HG02610 (cell line): Measurements from ENCODE around the gene IFNA17.
"Not testable (repeated sequence)": the region's sequence is repeated elsewhere in the genome, so short reads cannot be mapped to it uniquely, and the experiment has no call there.

ENCODE experiments used
- ATAC-seq: cut with Tn5 transposase; IDR thresholded peaks from one replicate; pipeline ENCODE4 v1.9.1; 2021; ENCODE audit warnings: mild to moderate bottlenecking, moderate library complexity; ENCODE audit not compliant: unreplicated experiment

The IFNA17 gene

DNA sequence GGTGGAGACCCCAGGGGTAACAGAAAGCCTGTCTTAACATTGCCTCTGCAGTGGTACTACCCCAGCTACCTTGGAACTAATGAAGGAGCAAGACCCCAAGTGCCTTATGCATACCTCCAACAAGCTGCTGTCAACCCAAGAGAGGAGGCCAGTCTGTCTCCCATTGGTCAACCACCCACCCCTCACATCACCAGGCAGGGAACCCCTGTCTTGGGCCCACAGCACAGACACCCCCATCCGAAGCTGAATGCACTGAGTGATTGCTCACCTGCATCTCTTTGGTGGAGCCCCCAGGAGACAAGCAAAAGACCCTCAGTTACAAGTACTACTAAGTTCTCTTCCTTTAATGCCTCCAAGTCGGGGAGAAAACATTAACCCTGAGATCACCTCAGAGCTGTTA lies 15.9 kb downstream of the IFNA17 start:
- ATAC-seq, result not testable (repeated sequence)

DNA sequence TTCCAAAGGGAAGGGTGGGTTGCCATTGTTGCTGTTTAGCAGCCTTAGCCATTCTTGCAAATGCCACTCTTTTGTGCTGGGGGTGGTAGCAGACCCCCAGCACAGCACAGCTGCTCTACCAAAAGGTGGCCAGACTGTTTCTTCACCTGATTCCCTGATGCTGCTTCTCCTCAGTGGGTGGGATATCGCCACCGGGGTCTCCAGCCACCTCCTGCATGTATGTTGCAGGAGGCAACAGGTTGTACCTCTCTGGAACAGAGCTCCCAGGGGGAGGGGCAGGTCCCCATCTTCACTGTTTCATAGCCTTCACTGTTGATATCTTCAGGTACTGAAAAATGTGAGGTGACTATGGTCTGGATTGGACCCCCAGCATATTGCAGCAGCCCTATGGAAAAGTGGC lies 17.2 kb downstream of the IFNA17 start:
- ATAC-seq, result not testable (repeated sequence)

DNA sequence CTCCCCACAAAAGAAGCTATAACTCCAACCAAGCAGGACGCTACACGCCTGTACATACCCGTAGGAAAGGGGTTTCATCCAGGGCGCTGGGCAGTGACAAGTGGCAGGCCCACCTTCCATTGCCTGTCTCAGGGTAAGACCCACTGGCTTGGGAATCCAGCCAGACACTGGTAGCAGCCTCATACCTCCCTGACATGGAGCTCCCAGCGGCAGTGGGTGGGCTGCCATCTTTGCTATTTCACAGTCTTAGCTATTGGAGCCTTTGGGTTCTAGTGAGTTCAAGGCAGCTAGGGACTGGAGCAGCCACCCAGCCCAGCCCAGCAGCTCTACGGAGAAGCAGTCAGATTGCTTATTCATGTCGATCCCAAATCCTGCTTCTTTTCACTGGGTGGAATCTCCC lies 17.7 kb downstream of the IFNA17 start:
- no peak for ATAC-seq

DNA sequence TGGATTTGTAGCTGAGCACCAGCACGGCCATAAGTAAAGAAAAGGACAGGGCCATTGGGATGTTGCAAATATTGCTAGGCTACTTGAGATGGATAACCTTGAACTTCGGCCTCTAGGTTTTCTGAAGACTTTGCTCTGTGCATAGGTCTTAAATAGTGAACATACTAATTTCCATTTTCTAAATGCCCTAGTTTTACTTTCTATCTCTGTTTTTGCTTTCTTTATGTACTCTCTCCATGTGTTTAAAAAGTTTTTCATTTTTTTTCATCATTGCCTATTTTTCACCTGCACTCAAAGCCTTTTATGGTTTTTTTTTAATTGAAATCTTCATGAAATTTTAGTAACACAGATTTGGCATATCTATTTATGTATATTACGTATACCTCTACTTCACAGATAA lies 21.0 kb downstream of the IFNA17 start, which contains the start of gene IFNA10:
TSS of gene IFNA10 (minus strand) at position 101 of the 400 bp plus-strand sequence. CDS start at position 55, 46 bp downstream.
- ATAC-seq, result not testable (repeated sequence)

DNA sequence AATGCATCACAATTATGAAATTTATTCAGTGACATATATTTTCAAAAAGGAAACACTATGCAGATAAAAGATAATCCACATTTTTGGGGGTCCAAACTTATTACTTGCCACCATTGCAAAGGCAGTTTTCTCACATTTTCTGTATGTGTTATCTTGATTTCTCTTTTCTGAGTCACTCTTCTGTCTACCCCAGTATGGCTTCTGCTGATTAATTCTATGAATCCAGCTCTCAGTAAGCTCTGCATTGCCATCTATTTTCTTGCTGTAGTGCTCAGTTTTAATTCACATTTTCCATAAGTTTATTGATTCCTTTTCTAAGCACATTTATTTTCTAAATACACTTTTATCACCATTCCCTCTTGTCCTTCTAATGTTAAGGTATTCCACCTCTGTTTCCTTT lies 22.8 kb downstream of the IFNA17 start:
- no peak for ATAC-seq

DNA sequence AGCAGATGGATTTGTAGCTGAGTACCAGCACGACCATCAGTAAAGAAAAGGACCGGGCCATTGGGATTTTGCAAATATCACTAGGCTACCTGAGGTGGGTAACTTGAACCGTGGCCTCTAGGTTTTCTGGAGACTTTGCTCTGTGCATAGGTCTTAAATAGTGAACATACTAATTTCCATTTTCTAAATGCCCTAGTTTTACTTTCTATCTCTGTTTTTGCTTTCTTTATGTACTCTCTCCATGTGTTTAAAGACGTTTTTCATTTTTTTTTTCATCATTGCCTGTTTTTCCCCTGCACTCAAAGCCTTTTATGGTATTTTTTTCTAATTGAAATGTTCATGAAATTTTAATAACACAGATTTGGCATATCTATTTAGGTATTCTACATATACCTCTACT lies 25.9 kb downstream of the IFNA17 start, which contains the start of gene IFNA7:
TSS of gene IFNA7 (minus strand) at position 101 of the 400 bp plus-strand sequence. CDS start at position 61, 40 bp downstream.
- not testable (repeated sequence) for ATAC-seq

DNA sequence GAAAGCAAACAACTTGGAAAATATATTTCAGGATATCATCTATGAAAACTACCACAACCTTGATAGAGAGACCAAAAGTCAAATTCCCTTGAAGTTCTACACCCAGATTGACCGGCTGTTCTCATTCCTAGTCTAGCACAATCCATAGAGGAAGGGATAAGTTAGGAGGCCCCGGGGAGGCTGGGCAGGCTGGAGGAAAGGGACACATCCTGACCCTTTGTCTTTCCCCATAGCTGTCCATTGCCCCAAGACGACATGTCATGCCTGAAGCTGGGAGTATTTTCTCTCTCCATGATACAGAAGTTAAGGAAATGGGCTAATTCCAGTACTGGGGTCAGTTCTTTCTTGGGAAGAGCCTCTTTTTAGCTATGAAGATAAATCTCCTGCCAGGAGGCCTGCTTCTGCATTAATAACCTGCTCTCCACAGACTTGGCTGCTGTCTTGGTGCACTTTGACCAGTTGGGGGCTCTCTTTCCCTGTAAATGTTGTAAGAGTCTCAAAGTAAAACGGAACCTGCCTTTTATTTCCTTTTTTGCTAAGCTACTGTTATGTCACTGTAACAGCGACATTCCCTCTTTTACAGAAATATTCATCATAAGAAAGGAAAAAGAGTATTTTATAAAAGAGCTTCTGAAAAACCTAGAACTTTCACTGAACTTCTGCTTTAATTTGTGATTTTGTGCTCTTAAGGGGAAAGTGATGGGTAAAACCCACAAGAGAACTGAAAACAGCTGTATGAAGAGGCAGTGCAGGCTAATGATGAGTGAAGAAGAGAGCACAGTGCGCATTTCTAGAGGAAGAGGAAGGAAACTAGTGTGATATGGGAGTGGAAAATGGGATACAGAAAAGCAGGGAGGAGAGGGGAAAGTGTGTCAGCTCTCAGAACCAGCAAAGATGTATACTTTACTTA lies 32.9 kb downstream of the IFNA17 start:
- peak; percentile 95 for ATAC-seq

DNA sequence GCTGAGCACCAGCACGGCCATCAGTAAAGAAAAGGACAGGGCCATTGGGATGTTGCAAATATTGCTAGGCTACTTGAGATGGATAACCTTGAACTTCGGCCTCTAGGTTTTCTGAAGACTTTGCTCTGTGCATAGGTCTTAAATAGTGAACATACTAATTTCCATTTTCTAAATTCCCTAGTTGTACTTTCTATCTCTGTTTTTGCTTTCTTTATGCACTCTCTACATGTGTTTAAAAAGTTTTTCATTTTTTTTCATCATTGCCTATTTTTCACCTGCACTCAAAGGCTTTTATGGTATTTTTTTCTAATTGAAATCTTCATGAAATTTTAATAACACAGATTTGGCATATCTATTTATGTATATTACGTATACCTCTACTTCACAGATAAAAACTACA lies 40.5 kb downstream of the IFNA17 start, which contains the start of gene IFNA4:
TSS of gene IFNA4 (minus strand) at position 101 of the 400 bp plus-strand sequence. CDS start at position 45, 56 bp downstream.
- ATAC-seq, result not testable (repeated sequence)

DNA sequence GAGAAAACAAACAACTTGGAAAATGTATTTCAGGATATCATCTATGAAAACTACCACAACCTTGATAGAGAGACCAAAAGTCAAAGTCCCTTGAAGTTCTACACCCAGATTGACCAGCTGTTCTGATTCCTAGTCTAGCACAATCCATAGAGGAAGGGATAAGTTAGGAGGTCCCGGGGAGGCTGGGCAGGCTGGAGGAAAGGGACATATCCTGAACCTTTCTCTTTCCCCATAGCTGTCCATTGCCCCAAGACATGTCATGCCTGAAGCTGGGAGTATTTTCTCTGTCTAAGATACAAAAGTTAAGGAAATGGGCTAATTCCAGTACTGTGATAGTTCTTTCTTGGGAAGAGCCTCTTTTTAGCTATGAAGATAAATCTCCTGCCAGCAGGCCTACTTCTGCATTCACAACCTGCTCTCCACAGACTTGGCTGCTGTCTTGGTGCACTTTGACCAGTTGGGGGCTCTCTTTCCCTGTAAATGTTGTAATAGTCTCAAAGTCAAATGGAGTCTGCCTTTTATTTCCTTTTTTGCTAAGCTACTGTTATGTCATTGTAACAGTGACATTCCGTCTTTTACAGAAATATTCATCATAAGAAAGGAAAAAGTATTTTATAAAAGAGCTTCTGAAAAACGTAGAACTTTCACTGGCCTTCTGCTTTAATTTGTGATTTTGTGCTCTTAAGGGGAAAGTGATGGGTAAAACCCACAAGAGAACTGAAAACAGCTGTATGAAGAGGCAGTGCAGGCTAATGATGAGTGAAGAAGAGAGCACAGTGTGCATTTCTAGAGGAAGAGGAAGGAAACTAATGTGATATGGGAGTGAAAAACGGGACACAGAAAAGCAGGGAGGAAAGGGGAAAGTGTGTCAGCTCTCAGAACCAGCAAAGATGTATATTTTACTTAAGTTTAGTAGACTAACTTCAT lies 44.9 kb downstream of the IFNA17 start:
- ATAC-seq, result peak; percentile 96
